T-cell (primary cell): ENCODE results near the gene FXYD3. TPM values are rescaled to one million over a fixed set of nuclear protein-coding genes. Genes with fewer than 3 reads are reported as not detected.

Source experiments
- ATAC-seq, 4 experiments: fragments of 200-7000 bp in 3 of 4; fragments of 150-1000 bp in 1 of 4; cut with Tn5 transposase; replicated peaks in 1 of 4; 1 replicate in 3 of 4; 2 replicates in 1 of 4; pipeline ENCODE4 v1.10.0; 2021; ENCODE audit warnings: moderate library complexity in 3 of 4, mild to moderate bottlenecking in 2 of 4, moderate number of reproducible peaks in 1 of 4
- CTCF ChIA-PET, 2 donors: fragments of 300-600 bp; sonication (Branson Sonifier 250); formaldehyde crosslinking; loops; one replicate each; lab custom pipeline; 2022; ENCODE audit warnings: antibody characterized with exemption in 2 of 2; lab: Charles Lee
- POLR2A ChIA-PET, 2 donors: fragments of 300-600 bp; sonication (Branson Sonifier 250); formaldehyde crosslinking; loops; one replicate each; lab custom pipeline; 2022; ENCODE audit warnings: antibody characterized with exemption in 2 of 2; lab: Charles Lee
- DNase-seq, 35 experiments: peaks; one replicate each; pipeline versions ENCODE4 v3.0.0 to v3.0.0-alpha.2; 2013 to 2023
- H3K27ac ChIP-seq: one replicate; pipeline ENCODE4 v1.5.1; 2013; ENCODE audit warnings: low read length
- H3K27me3 ChIP-seq, 2 experiments: replicated peaks in 1 of 2; 1 replicate in 1 of 2; 2 replicates in 1 of 2; pipeline versions ENCODE4 v1.6.1 to v1.7.0; 2013; ENCODE audit warnings: low read length in 1 of 2, mixed read lengths in 1 of 2; ENCODE audit not compliant: control insufficient read depth in 2 of 2, insufficient read depth in 2 of 2; ENCODE audit errors: extremely low read depth in 1 of 2
- H3K36me3 ChIP-seq, 2 donors: 1 replicate in 1 of 2; 2 replicates in 1 of 2; pipeline versions ENCODE4 v1.6.1 to v1.7.0; 2013; ENCODE audit warnings: low read length in 1 of 2; ENCODE audit not compliant: control insufficient read depth in 2 of 2, insufficient read depth in 1 of 2; ENCODE audit errors: extremely low read depth in 1 of 2
- H3K4me1 ChIP-seq, 2 experiments: 1 replicate in 1 of 2; 2 replicates in 1 of 2; pipeline versions ENCODE4 v1.6.1 to v1.7.0; 2013; ENCODE audit warnings: low read length in 2 of 2, mixed read lengths in 1 of 2; ENCODE audit not compliant: insufficient read depth in 2 of 2, control insufficient read depth in 1 of 2; ENCODE audit errors: extremely low read depth in 1 of 2
- H3K4me3 ChIP-seq, 2 donors: 1 replicate in 1 of 2; 2 replicates in 1 of 2; pipeline versions ENCODE4 v1.5.1 to v1.7.0; 2013; ENCODE audit warnings: mild to moderate bottlenecking in 2 of 2, low read length in 1 of 2, moderate library complexity in 1 of 2; ENCODE audit not compliant: control insufficient read depth in 1 of 2; ENCODE audit errors: extremely low read depth in 1 of 2
- H3K9me3 ChIP-seq: 2 replicates; pipeline ENCODE4 v1.7.0; 2013
- H3K27ac Mint-ChIP-seq, 2 donors: one replicate each; pipeline ENCODE4 v1.8.0; 2020 to 2021; ENCODE audit warnings: mild to moderate bottlenecking in 2 of 2, mixed read lengths in 2 of 2
- H3K27me3 Mint-ChIP-seq, 2 donors: one replicate each; pipeline ENCODE4 v1.8.0; 2021 to 2022; ENCODE audit warnings: mixed read lengths in 2 of 2
- H3K36me3 Mint-ChIP-seq: one replicate; pipeline ENCODE4 v1.8.0; 2021; ENCODE audit warnings: mixed read lengths
- H3K4me1 Mint-ChIP-seq, 3 donors: one replicate each; pipeline ENCODE4 v1.8.0; 2020 to 2022; ENCODE audit warnings: mixed read lengths in 3 of 3, mild to moderate bottlenecking in 1 of 3
- H3K4me3 Mint-ChIP-seq, 3 donors: one replicate each; pipeline ENCODE4 v1.8.0; 2020 to 2022; ENCODE audit warnings: mild to moderate bottlenecking in 3 of 3, mixed read lengths in 3 of 3, moderate library complexity in 3 of 3
- H3K9me3 Mint-ChIP-seq, 3 donors: one replicate each; pipeline ENCODE4 v1.8.0; 2020 to 2022; ENCODE audit warnings: mixed read lengths in 3 of 3
- WGBS: methylation state at CpG from one replicate; pipeline ENCODE4 v1.1.5; 2013; ENCODE audit warnings: missing lambda C conversion rate; ENCODE audit not compliant: insufficient coverage; 5-methylcytosine and 5-hydroxymethylcytosine counted together
- total RNA-seq, 35 experiments: library from RNA in 6 of 35; stranded (reverse) in 6 of 35; fragments of 120-200 nt in 1 of 35; gene quantifications; one replicate each; pipeline versions ENCODE4 v1.2.1 to v1.2.4 and lab custom pipeline; 2013 to 2026

Gene FXYD3
- total RNA-seq, 5 donors from 2014 or later (not counting 1 experiment from before 2014, with no cell fraction given) = 0.79 to 1.1 TPM; not detected in 3

- ChIA-PET POLR2A (no interaction called here), CTCF (no interaction called here)
- Mint-ChIP-seq H3K27ac (peak overlapping the region; percentile 98 to 99), H3K36me3 (peaks cover 50% of the 10 kb centered on the region), H3K9me3 (no peaks in the 10 kb centered on the region), H3K27me3 (no peaks in the 10 kb centered on the region), H3K4me3 (peak overlapping the region; percentile 99), H3K4me1 (peaks cover 53 to 72% (median 69%) of the 10 kb centered on the region in 3 donors)
- Histone ChIP-seq H3K9me3 (no peaks in the 10 kb centered on the region), H3K36me3 (peaks cover 3 to 52% of the 10 kb centered on the region in 2 donors), H3K4me1 (peaks cover 10 to 46% of the 10 kb centered on the region in 2 experiments), H3K27me3 (no peaks in the 10 kb centered on the region), H3K4me3 (peak overlapping the region in 1 of 2 donors; percentile 99), H3K27ac (peak overlapping the region; percentile 92)
- ATAC-seq (no peak), DNase-seq (no peak)
- 88% methylated on average over 6 of the region's 7 CpGs for WGBS
Observed at GRCh38 chr19:35156673-35157014, 41.0 kb downstream of the FXYD3 start.

GRCh38 chr19:35157431-35157830, 41.8 kb downstream of the FXYD3 start:
- POLR2A ChIA-PET = no interaction called here
- WGBS = 83% methylated on average over 2 of the region's 4 CpGs

DNA sequence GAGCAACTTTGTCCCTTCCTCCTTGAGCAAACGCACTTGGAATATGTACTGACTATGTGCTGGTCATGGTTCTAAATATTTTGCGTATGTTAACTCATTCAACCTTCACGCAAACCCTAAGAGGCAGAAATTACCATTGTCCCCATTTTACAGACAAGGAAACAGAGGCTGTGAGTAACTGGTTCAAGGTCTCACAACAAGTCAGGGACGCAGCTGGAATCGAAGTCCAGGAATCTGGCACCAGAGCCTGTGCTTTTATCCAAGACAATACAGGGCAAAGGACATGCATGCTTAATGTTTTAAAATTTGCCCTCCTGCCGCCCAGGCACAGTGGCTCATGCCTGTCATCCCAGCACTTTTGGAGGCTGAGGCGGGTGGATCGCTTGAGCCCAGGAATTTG, 44.0 kb downstream of the FXYD3 start:
- peaks cover 52 to 71% (median 60%) of the 10 kb centered on the region in 3 donors for H3K4me1 Mint-ChIP-seq
- Histone ChIP-seq H3K4me3 (no peak overlapping the region), H3K36me3 (peaks cover 15 to 82% of the 10 kb centered on the region in 2 donors), H3K9me3 (no peaks in the 10 kb centered on the region), H3K27ac (no peak overlapping the region), H3K27me3 (no peaks in the 10 kb centered on the region), H3K4me1 (peaks cover 8 to 32% of the 10 kb centered on the region in 2 experiments)
- H3K4me3 Mint-ChIP-seq = no peak overlapping the region
- H3K36me3 Mint-ChIP-seq = peaks cover 79% of the 10 kb centered on the region
- no peaks in the 10 kb centered on the region for H3K27me3 Mint-ChIP-seq
- 99% methylated on average over 7 of the region's 8 CpGs for WGBS
- peak overlapping the region; percentile 66 to 91 for H3K27ac Mint-ChIP-seq
- ChIA-PET POLR2A (interaction anchor here in 1 of 2 donors (0.7 kb wide), 1 partner anchor 637 kb away, joined by 3 read pairs; no protein-coding TSS in a partner anchor), CTCF (no interaction called here)
- ATAC-seq (no peak), DNase-seq (no peak)
- H3K9me3 Mint-ChIP-seq = peaks cover 4 to 6% (median 5%) of the 10 kb centered on the region in 3 donors

More at GRCh38 chr19:35157431-35157830, 41.8 kb downstream of the FXYD3 start:
- peak overlapping the region; percentile 98 to 99 for H3K27ac Mint-ChIP-seq
- no peaks in the 10 kb centered on the region for H3K27me3 Mint-ChIP-seq
- peak overlapping the region; percentile 92 for H3K27ac ChIP-seq
- H3K4me1 Mint-ChIP-seq = peaks cover 56 to 70% (median 70%) of the 10 kb centered on the region in 3 donors
- H3K36me3 ChIP-seq = peaks cover 3 to 60% of the 10 kb centered on the region in 2 donors
- H3K4me3 ChIP-seq = no peak overlapping the region
- no peaks in the 10 kb centered on the region for H3K27me3 ChIP-seq
- CTCF ChIA-PET = no interaction called here
- ATAC-seq (no peak), DNase-seq (no peak)
- no peaks in the 10 kb centered on the region for H3K9me3 ChIP-seq
- peaks cover 0 to 4% (median 3%) of the 10 kb centered on the region in 3 donors for H3K9me3 Mint-ChIP-seq
- peaks cover 58% of the 10 kb centered on the region for H3K36me3 Mint-ChIP-seq
- peaks cover 10 to 46% of the 10 kb centered on the region in 2 experiments for H3K4me1 ChIP-seq
- peak overlapping the region in 2 of 3 donors; percentile 28 to 99 for H3K4me3 Mint-ChIP-seq

GRCh38 chr19:35160629-35161433, 45.2 kb downstream of the FXYD3 start:
- no peak overlapping the region for H3K4me3 ChIP-seq
- H3K4me1 ChIP-seq = peaks cover 6 to 25% of the 10 kb centered on the region in 2 experiments
- H3K9me3 Mint-ChIP-seq = peaks cover 4 to 11% (median 9%) of the 10 kb centered on the region in 3 donors
- peaks cover 90% of the 10 kb centered on the region for H3K36me3 Mint-ChIP-seq
- CTCF ChIA-PET = no interaction called here
- peak overlapping the region; percentile 78 to 87 for H3K27ac Mint-ChIP-seq
- H3K9me3 ChIP-seq = no peaks in the 10 kb centered on the region
- H3K27me3 ChIP-seq = no peaks in the 10 kb centered on the region
- no peak overlapping the region for H3K4me3 Mint-ChIP-seq
- peaks cover 20 to 94% of the 10 kb centered on the region in 2 donors for H3K36me3 ChIP-seq
- WGBS = 100% methylated on average over 5 of the region's 9 CpGs
- peak overlapping the region; percentile 31 for H3K27ac ChIP-seq
- ATAC-seq = no peak
- no peak for DNase-seq
- H3K4me1 Mint-ChIP-seq = peaks cover 42 to 68% (median 58%) of the 10 kb centered on the region in 3 donors
- no peaks in the 10 kb centered on the region for H3K27me3 Mint-ChIP-seq
- POLR2A ChIA-PET = no interaction called here

DNA sequence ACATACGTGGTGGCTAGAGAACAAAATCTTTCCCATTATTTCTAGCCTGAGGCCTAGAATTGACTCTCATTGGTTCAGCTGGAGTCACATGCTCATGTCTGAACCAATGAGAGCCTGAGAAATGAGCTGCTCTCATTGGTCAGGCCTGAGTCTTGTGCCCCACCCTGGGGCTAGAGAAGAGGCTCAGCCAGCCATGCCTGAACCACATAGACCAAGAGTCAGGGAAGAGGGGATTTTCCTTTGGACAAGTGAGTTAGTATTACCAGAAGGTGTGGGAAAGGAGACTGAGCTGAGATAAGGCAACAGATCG, 45.8 kb downstream of the FXYD3 start:
- ATAC-seq (no peak), DNase-seq (no peak)
- no peaks in the 10 kb centered on the region for H3K27me3 ChIP-seq
- no peaks in the 10 kb centered on the region for H3K9me3 ChIP-seq
- ChIA-PET POLR2A (interaction anchor here in 1 of 2 donors (1.0 kb wide), 1 partner anchor 160 kb away, joined by 3 read pairs; no protein-coding TSS in a partner anchor), CTCF (interaction anchor here in 1 of 2 donors (1.3 kb wide), 1 partner anchor 20 kb away, joined by 7 read pairs; no protein-coding TSS in a partner anchor)
- peaks cover 25 to 98% of the 10 kb centered on the region in 2 donors for H3K36me3 ChIP-seq
- H3K4me1 Mint-ChIP-seq = peaks cover 38 to 68% (median 54%) of the 10 kb centered on the region in 3 donors
- peaks cover 90% of the 10 kb centered on the region for H3K36me3 Mint-ChIP-seq
- H3K4me3 ChIP-seq = no peak overlapping the region
- 100% methylated on average over 2 of the region's 2 CpGs for WGBS
- no peaks in the 10 kb centered on the region for H3K27me3 Mint-ChIP-seq
- H3K4me1 ChIP-seq = peaks cover 1 to 22% of the 10 kb centered on the region in 2 experiments
- H3K27ac ChIP-seq = peak overlapping the region; percentile 31
- peaks cover 4 to 12% (median 9%) of the 10 kb centered on the region in 3 donors for H3K9me3 Mint-ChIP-seq
- H3K27ac Mint-ChIP-seq = peak overlapping the region; percentile 50 to 78
- no peak overlapping the region for H3K4me3 Mint-ChIP-seq

- Mint-ChIP-seq H3K36me3 (peaks cover 93% of the 10 kb centered on the region), H3K27me3 (no peaks in the 10 kb centered on the region), H3K4me1 (peaks cover 43 to 68% (median 54%) of the 10 kb centered on the region in 3 donors), H3K27ac (peak overlapping the region; percentile 77 to 80), H3K9me3 (peaks cover 4 to 15% (median 9%) of the 10 kb centered on the region in 3 donors), H3K4me3 (peak overlapping the region in 2 of 3 donors; percentile 6 to 13)
- peaks cover 10 to 22% of the 10 kb centered on the region in 2 experiments for H3K4me1 ChIP-seq
- H3K4me3 ChIP-seq = no peak overlapping the region
- no peak overlapping the region for H3K27ac ChIP-seq
- H3K27me3 ChIP-seq = no peaks in the 10 kb centered on the region
- 100% methylated on average over 4 of the region's 6 CpGs for WGBS
- H3K36me3 ChIP-seq = peaks cover 35 to 96% of the 10 kb centered on the region in 2 donors
- H3K9me3 ChIP-seq = no peaks in the 10 kb centered on the region
- ATAC-seq (no peak), DNase-seq (no peak)
- ChIA-PET POLR2A (interaction anchor here in 1 of 2 donors (1.0 kb wide), 1 partner anchor 161 kb away, joined by 3 read pairs; no protein-coding TSS in a partner anchor), CTCF (interaction anchor here in 1 of 2 donors (0.5 to 1.3 kb wide), 5 partner anchors 9 to 544 kb away, joined by 3 to 7 read pairs (median 5); no protein-coding TSS in a partner anchor)
Observed at GRCh38 chr19:35162471-35163326, 47.1 kb downstream of the FXYD3 start.
